SH-SY5Y (cell line): Measurements from ENCODE around the gene CFAP65.

Source experiments
- GATA2 ChIP-seq: IDR thresholded peaks from 2 replicates; pipeline ENCODE4 v1.6.1; 2011; ENCODE audit warnings: mild to moderate bottlenecking, low read depth, low read length
- GATA3 ChIP-seq: IDR thresholded peaks from 2 replicates; pipeline ENCODE4 v1.6.1; 2011; ENCODE audit warnings: low read depth, mild to moderate bottlenecking, low read length, moderate library complexity

- TF ChIP-seq GATA3 (no peak), GATA2 (no peak; the same call in 1 of the 2 replicates)
These were observed 38.7 kb downstream of the CFAP65 start for GRCh38 chr2:219002395-219003266.
